H1 (cell line): Measurements from ENCODE around the gene ZNF512B. TPM values are rescaled to one million over a fixed set of nuclear protein-coding genes. Genes with fewer than 3 reads are reported as not detected.

ENCODE experiments used
- KDM5A ChIP-seq: fragments of 200-600 bp; IDR thresholded peaks from 2 replicates; pipeline ENCODE4 v1.7.1; 2012; ENCODE audit warnings: mild to moderate bottlenecking, low read length, inconsistent platforms, mixed read lengths
- PHF8 ChIP-seq: fragments of 200-600 bp; sonication (generic); conservative IDR thresholded peaks from 2 replicates; pipeline ENCODE4 v1.7.1; 2012; ENCODE audit warnings: low read depth, mild to moderate bottlenecking, inconsistent platforms, low read length, moderate library complexity
- RAD21 ChIP-seq, 2 experiments: IDR thresholded peaks in 1 of 2; conservative IDR thresholded peaks in 1 of 2; 2 replicates each; pipeline ENCODE4 v1.6.1; 2011; ENCODE audit warnings: low read depth in 2 of 2, low read length in 2 of 2, improper control_type of control experiment in 1 of 2, inconsistent platforms in 1 of 2, mild to moderate bottlenecking in 1 of 2, moderate library complexity in 1 of 2
- polyA plus RNA-seq, 7 experiments: library from polyadenylated mRNA; depleted of rRNA in 3 of 7; stranded (reverse) in 5 of 7; unstranded in 2 of 7; fragments of >200 nt in 5 of 7; fragments of 200-250 nt in 2 of 7; gene quantifications; 1 replicate in 5 of 7; 2 replicates in 1 of 7; 4 replicates in 1 of 7; pipeline versions ENCODE4 v1.2.1 to v1.2.3, GENCODE V29; 2011 to 2013; ENCODE audit warnings: missing spikeins in 2 of 7, mixed read lengths in 2 of 7
- total RNA-seq: library from RNA; stranded (reverse); fragmentation: NEBNext Ultra II Directional; extraction: Animal tissue kit (Norgen Biotek cat#: 25700); gene quantifications from 2 replicates; pipeline ENCODE4 v1.2.1, GENCODE V29; 2021

ZNF512B gene
- total and polyA plus RNA-seq, 2 of the 8 experiments (the other 6 are each of a cell fraction or from before 2014, with no cell fraction given), result 7.3 to 26.6 TPM

DNA sequence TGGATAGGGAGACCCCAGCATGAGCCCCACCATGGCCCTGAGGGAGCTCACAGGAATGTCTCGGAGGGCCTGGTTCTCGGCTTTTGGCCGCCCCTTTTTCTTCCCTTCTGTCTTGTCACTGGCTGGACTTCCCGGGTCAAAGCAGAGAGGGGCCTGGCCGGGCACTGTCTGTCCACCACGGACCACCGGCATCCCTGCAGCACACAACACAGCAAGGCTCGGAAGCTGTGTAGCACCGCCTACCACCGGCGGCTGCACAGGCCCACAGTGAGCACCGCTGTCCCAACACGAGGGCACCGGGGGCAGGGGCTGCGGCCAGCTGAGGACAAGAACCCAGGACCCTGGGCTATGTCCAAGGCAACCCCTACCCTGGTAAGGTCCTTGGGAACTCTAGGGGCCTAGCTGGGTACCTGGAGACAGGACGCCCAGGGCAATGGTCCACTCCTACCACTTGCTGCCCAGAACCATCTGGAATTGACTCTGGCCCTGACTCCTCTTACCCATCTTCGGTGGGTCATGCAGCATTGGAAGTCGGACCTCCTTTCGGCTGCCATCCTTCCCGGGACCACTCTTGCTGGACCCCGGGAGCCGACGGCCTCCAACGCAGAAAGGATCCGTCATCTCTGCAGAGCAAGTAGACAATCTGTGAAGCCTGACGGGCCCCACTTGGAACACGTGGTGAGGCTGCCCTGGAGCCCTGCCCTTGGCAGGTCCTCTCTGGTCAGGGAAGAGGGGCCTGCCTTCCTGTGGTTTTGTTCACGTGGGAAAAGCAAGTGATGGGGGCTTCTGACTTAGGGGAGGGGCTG, 2.2 kb downstream of the ZNF512B start (continued):
- TF ChIP-seq RAD21 (IDR thresholded peaks at IDR 0.05 in 1 of 2, conservative IDR thresholded peaks at IDR 0.05 in 1 of 2; ENCODE audit: low read depth in 2 of 2, low read length in 2 of 2) (no peak), PHF8 (no peak), KDM5A (no peak)
